Loucy (cell line): ENCODE results near the gene DAW1.

Source experiments
- EZH2phosphoT487 ChIP-seq: fragments of 200-600 bp; IDR thresholded peaks from 2 replicates; pipeline ENCODE4 v1.6.1; 2018; ENCODE audit warnings: antibody characterized with exemption, mild to moderate bottlenecking, moderate library complexity, borderline replicate concordance
- TF ChIP-seq, protein P1 (sequence below): fragments of 200-600 bp; sonication (generic); conservative IDR thresholded peaks from 2 replicates; pipeline ENCODE4 v1.5.1; 2014; ENCODE audit warnings: mild to moderate bottlenecking, antibody characterized with exemption, low read length

DNA sequence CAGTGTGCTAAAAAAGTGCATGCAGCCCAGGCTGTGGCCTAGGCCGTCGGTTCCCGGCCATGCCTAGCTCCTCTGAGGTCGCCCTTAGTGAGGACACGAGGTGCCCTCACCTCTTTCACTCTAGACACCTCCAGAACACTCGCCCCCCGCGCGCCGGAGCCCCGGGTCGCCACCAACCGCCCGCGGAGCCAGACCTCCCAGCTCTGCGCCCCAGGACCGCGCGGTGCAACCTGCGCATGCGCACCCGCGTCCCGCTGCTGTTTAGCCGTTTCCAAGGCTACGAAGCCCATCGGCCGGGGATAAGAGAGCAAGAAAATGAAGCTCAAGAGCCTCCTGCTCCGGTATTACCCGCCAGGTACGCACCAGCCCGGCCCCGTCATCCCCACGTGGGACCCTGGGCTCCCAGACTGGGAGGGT lies at the start of gene DAW1:
- TF ChIP-seq, protein P1, sequence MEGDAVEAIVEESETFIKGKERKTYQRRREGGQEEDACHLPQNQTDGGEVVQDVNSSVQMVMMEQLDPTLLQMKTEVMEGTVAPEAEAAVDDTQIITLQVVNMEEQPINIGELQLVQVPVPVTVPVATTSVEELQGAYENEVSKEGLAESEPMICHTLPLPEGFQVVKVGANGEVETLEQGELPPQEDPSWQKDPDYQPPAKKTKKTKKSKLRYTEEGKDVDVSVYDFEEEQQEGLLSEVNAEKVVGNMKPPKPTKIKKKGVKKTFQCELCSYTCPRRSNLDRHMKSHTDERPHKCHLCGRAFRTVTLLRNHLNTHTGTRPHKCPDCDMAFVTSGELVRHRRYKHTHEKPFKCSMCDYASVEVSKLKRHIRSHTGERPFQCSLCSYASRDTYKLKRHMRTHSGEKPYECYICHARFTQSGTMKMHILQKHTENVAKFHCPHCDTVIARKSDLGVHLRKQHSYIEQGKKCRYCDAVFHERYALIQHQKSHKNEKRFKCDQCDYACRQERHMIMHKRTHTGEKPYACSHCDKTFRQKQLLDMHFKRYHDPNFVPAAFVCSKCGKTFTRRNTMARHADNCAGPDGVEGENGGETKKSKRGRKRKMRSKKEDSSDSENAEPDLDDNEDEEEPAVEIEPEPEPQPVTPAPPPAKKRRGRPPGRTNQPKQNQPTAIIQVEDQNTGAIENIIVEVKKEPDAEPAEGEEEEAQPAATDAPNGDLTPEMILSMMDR, result no peak
- TF ChIP-seq EZH2phosphoT487, result no peak
